Activated CD8-positive, alpha-beta memory T cell treated with anti-CD3 and anti-CD28 coated beads for 36 hours (primary cell): ENCODE measurements around the gene PITX2. TPM values are rescaled to one million over a fixed set of nuclear protein-coding genes. Genes with fewer than 3 reads are reported as not detected.

Experiments used
- total RNA-seq, 2 experiments: library from RNA; stranded (reverse); gene quantifications; one replicate each; pipeline ENCODE4 v1.2.3, GENCODE V29; 2021

PITX2 gene
- total RNA-seq, 2 experiments from 2014 or later: not detected

Other genes with a start within 250 kb of the PITX2 start
- gene ENPEP, start 146.9 kb downstream of the PITX2 start, total RNA-seq: not detected